Neural crest cell (in vitro differentiated cells): ENCODE measurements around the gene TENT4B. TPM values are rescaled to one million over a fixed set of nuclear protein-coding genes. Genes with fewer than 3 reads are reported as not detected.

Source experiments
- DNase-seq: peaks from one replicate; pipeline ENCODE4 v3.0.0; 2021; ENCODE audit warnings: low read depth, mixed read lengths, low spot score
- H3K27ac Mint-ChIP-seq: one replicate; pipeline ENCODE4 v1.8.0; 2021; ENCODE audit warnings: mild to moderate bottlenecking, mixed read lengths; ENCODE audit not compliant: unreplicated experiment
- H3K27me3 Mint-ChIP-seq: 2 replicates; pipeline ENCODE4 v1.8.0; 2021; ENCODE audit warnings: low read depth, mild to moderate bottlenecking, mixed read lengths
- H3K36me3 Mint-ChIP-seq: 2 replicates; pipeline ENCODE4 v1.8.0; 2021; ENCODE audit warnings: low read depth, mild to moderate bottlenecking, mixed read lengths
- H3K4me1 Mint-ChIP-seq: 2 replicates; pipeline ENCODE4 v1.8.0; 2021; ENCODE audit warnings: mixed read lengths
- H3K4me3 Mint-ChIP-seq: one replicate; pipeline ENCODE4 v1.8.0; 2021; ENCODE audit warnings: mild to moderate bottlenecking, mixed read lengths
- H3K9me3 Mint-ChIP-seq: 2 replicates; pipeline ENCODE4 v1.8.0; 2021; ENCODE audit warnings: mixed read lengths
- CTCF ChIP-seq: fragments of 200-600 bp; sonication (generic); conservative IDR thresholded peaks from 2 replicates; pipeline ENCODE4 v1.5.0; 2021; ENCODE audit warnings: antibody characterized with exemption, mild to moderate bottlenecking
- total RNA-seq: library from RNA; stranded (reverse); gene quantifications from 2 replicates; pipeline ENCODE4 v1.2.1, GENCODE V29; 2021

TENT4B gene
- total RNA-seq, 1 donor from 2014 or later, result 12.5 TPM

- no peak for TF ChIP-seq CTCF
- peak overlapping the region; percentile 87 for H3K27ac Mint-ChIP-seq
- no peaks in the 10 kb centered on the region for H3K36me3 Mint-ChIP-seq
- no peaks in the 10 kb centered on the region for H3K27me3 Mint-ChIP-seq
- peak overlapping the region; percentile 18 for H3K4me3 Mint-ChIP-seq
- no peak for DNase-seq
- H3K9me3 Mint-ChIP-seq, result peaks cover 1% of the 10 kb centered on the region
- peaks cover 10% of the 10 kb centered on the region for H3K4me1 Mint-ChIP-seq
Measured at GRCh38 chr16:50273382-50273690, 120.2 kb downstream of the TENT4B start.

- Mint-ChIP-seq H3K27me3 (no peaks in the 10 kb centered on the region), H3K4me3 (no peak overlapping the region), H3K4me1 (peaks cover 10% of the 10 kb centered on the region), H3K27ac (no peak overlapping the region), H3K36me3 (no peaks in the 10 kb centered on the region), H3K9me3 (peaks cover 3% of the 10 kb centered on the region)
- no peak for TF ChIP-seq CTCF
- DNase-seq, result no peak
Measured at GRCh38 chr16:50273888-50274325, 120.8 kb downstream of the TENT4B start.

GRCh38 chr16:50274326-50275097, 121.4 kb downstream of the TENT4B start:
- peaks cover 3% of the 10 kb centered on the region for H3K9me3 Mint-ChIP-seq
- no peaks in the 10 kb centered on the region for H3K27me3 Mint-ChIP-seq
- DNase-seq, result no peak
- TF ChIP-seq CTCF, result no peak
- peaks cover 10% of the 10 kb centered on the region for H3K4me1 Mint-ChIP-seq
- no peak overlapping the region for H3K27ac Mint-ChIP-seq
- H3K4me3 Mint-ChIP-seq, result no peak overlapping the region
- no peaks in the 10 kb centered on the region for H3K36me3 Mint-ChIP-seq

GRCh38 chr16:50275098-50275415, 122.0 kb downstream of the TENT4B start:
- DNase-seq, result no peak
- H3K27me3 Mint-ChIP-seq, result no peaks in the 10 kb centered on the region
- no peak overlapping the region for H3K27ac Mint-ChIP-seq
- no peak for TF ChIP-seq CTCF
- peaks cover 3% of the 10 kb centered on the region for H3K9me3 Mint-ChIP-seq
- H3K4me1 Mint-ChIP-seq, result peaks cover 10% of the 10 kb centered on the region
- H3K4me3 Mint-ChIP-seq, result no peak overlapping the region
- no peaks in the 10 kb centered on the region for H3K36me3 Mint-ChIP-seq

GRCh38 chr16:50275428-50276325, 122.6 kb downstream of the TENT4B start:
- TF ChIP-seq CTCF, result no peak
- Mint-ChIP-seq H3K27ac (no peak overlapping the region), H3K36me3 (no peaks in the 10 kb centered on the region), H3K4me3 (no peak overlapping the region), H3K9me3 (peaks cover 3% of the 10 kb centered on the region), H3K4me1 (peaks cover 10% of the 10 kb centered on the region), H3K27me3 (no peaks in the 10 kb centered on the region)
- no peak for DNase-seq
